Activated T-helper 2 cell treated with anti-CD3 and anti-CD28 coated beads, Interferon-gamma antibody, Interleukin-2, Interleukin-4, amounts not matched to agents 10 μg/mL and 5 μg/mL and 100 μg/mL, durations not matched to agents 14 hours and 24 hours and 36 hours (primary cell): ENCODE measurements around the gene SPNS3. TPM values are rescaled to one million over a fixed set of nuclear protein-coding genes. Genes with fewer than 3 reads are reported as not detected.

ENCODE experiments used
- DNase-seq: peaks from one replicate; pipeline ENCODE4 v3.0.0; 2021; ENCODE audit warnings: low spot score
- H3K27ac Mint-ChIP-seq: one replicate; pipeline ENCODE4 v1.8.0; 2021; ENCODE audit warnings: mixed read lengths
- H3K27me3 Mint-ChIP-seq: one replicate; pipeline ENCODE4 v1.8.0; 2021; ENCODE audit warnings: low read depth, mixed read lengths
- H3K36me3 Mint-ChIP-seq: one replicate; pipeline ENCODE4 v1.8.0; 2021; ENCODE audit warnings: low read depth, mixed read lengths
- H3K4me1 Mint-ChIP-seq: one replicate; pipeline ENCODE4 v1.8.0; 2021; ENCODE audit warnings: low read depth, mixed read lengths
- H3K4me3 Mint-ChIP-seq: one replicate; pipeline ENCODE4 v1.8.0; 2021; ENCODE audit warnings: low read depth, mild to moderate bottlenecking, moderate library complexity, mixed read lengths
- H3K9me3 Mint-ChIP-seq: one replicate; pipeline ENCODE4 v1.8.0; 2021; ENCODE audit warnings: mixed read lengths
- intact Hi-C: fragments of 100-400 bp; cut with micrococcal nuclease; formaldehyde crosslinking; loops from one replicate; pipeline ENCODE4 v1.15.1; 2023
- total RNA-seq: library from RNA; stranded (reverse); gene quantifications from 2 replicates; pipeline ENCODE4 v1.2.3, GENCODE V29; 2022

SPNS3 gene
- total RNA-seq, 1 donor from 2014 or later: 3.3 TPM

DNA sequence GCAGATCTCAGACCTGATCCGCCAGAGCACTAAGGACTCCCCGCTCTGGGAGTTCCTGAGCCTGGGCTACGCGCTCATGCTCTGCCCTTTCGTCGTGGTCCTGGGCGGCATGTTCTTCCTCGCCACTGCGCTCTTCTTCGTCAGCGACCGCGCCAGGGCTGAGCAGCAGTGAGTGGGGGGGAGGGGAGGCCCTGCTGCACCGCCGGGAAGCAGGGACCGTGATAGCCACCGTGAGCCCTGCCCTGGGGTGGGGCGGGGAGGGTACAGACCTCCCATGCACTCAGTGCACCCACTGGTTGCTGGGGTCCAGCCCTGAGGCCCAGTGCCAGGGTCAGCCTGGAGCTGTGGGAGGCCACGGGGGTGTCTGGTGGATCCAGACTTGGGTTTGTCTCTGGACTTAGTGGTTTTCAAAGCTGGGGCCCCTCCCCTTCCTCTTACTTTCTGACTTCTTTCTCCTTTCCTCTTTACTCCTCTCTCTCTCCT, 102.6 kb downstream of the SPNS3 start:
- Mint-ChIP-seq H3K27me3 (peaks cover 2% of the 10 kb centered on the region), H3K36me3 (peaks cover 12% of the 10 kb centered on the region), H3K9me3 (no peaks in the 10 kb centered on the region), H3K4me1 (peaks cover 6% of the 10 kb centered on the region), H3K4me3 (no peak overlapping the region), H3K27ac (no peak overlapping the region)
- no peak for DNase-seq
- intact Hi-C loops: no loop called here

- Mint-ChIP-seq H3K4me1 (peaks cover 6% of the 10 kb centered on the region), H3K27me3 (peaks cover 2% of the 10 kb centered on the region), H3K36me3 (peaks cover 14% of the 10 kb centered on the region), H3K4me3 (no peak overlapping the region), H3K9me3 (no peaks in the 10 kb centered on the region), H3K27ac (no peak overlapping the region)
- intact Hi-C loops: no loop called here
- DNase-seq: no peak
Observed at GRCh38 chr17:4536742-4537411, 103.1 kb downstream of the SPNS3 start.

Other genes with a start within 250 kb of the SPNS3 start
- 50.6 and 51.9 TPM in 2 replicates for gene ANKFY1, start 170.0 kb upstream of the SPNS3 start, total RNA-seq
- gene UBE2G1, start 67.3 kb upstream of the SPNS3 start, total RNA-seq: 74.1 and 74.5 TPM in 2 replicates
- gene SPNS2, start 64.9 kb downstream of the SPNS3 start, total RNA-seq: 0.09 and 0.16 TPM in 2 replicates
- 136 and 137 TPM in 2 replicates for gene MYBBP1A, start 121.4 kb downstream of the SPNS3 start, total RNA-seq
- not detected in 2 replicates for gene GGT6, start 126.6 kb downstream of the SPNS3 start, total RNA-seq
- not detected in 2 replicates for gene SMTNL2, start 150.6 kb downstream of the SPNS3 start, total RNA-seq
- not detected in 2 replicates for gene ALOX15, start 207.7 kb downstream of the SPNS3 start, total RNA-seq